Measurements from ENCODE around the gene ADPRM. TPM values are rescaled to one million over a fixed set of nuclear protein-coding genes. Genes with fewer than 3 reads are reported as not detected.
A peak's percentile ranks its signal among the peaks of the same experiment; 100 is the strongest.

The ADPRM gene
- total RNA-seq, 1 experiment from 2014 or later = 5.1 TPM

DNA sequence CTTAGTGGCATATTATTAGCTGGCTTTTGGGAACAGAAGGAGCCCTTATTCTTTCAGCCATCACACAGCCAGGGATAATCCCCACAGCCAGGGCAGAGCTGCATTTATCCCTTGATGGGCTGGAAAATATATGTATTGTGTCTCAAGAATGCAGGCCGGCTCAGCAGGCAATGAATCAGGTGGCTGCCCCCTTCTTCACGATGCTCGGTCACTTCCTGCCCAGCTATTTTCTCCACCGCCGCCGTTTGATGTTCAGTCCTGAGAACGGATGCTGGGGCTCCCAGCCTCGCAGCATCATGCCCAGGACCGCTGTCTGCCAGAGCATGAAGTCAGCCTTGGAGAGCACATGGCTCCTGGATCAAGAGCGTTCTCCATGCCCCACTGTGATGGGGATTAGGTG is 36.0 kb upstream of the ADPRM start:
- Mint-ChIP-seq H3K36me3 (ENCODE audit: insufficient read depth in 1 of 3, low read depth in 3 of 3) (peaks cover 0 to 1% (median 0%) of the 10 kb centered on the region in 3 experiments; a peak in 1 of 7 replicates), H3K9me3 (no peaks in the 10 kb centered on the region), H3K27ac (peak overlapping the region in 1 of 3 experiments; percentile 16; a peak in 1 of 7 replicates), H3K4me3 (no peak overlapping the region), H3K4me1 (peaks cover 7 to 11% of the 10 kb centered on the region in 2 experiments), H3K27me3 (ENCODE audit: low read depth) (no peaks in the 10 kb centered on the region)
- Histone ChIP-seq H3K9ac (ENCODE audit: extremely low read depth, insufficient read length, low read length) (no peak overlapping the region), H3K4ac (ENCODE audit: low read depth, low read length) (no peak overlapping the region), H3K9me3 (ENCODE audit: control insufficient read depth, low read depth, low read length) (no peaks in the 10 kb centered on the region), H3K27ac (ENCODE audit: insufficient read length, low read depth, low read length) (no peak overlapping the region), H3K18ac (ENCODE audit: insufficient read length, low read depth, low read length) (no peak overlapping the region), H4K5ac (ENCODE audit: insufficient read length, low read depth, low read length) (no peak overlapping the region), H3K14ac (ENCODE audit: insufficient read depth, low read length) (no peak overlapping the region), H2BK5ac (ENCODE audit: insufficient read length, low read length) (no peak overlapping the region), H2BK20ac (ENCODE audit: low read depth, low read length, poor library complexity, severe bottlenecking) (no peak overlapping the region), H3T11ph (ENCODE audit: low read length) (no peak overlapping the region), H4K8ac (replicated peaks; ENCODE audit: insufficient read length, low read depth, low read length) (no peak overlapping the region), H3K23ac (ENCODE audit: insufficient read length, low read depth, low read length) (no peak overlapping the region), H3K56ac (ENCODE audit: insufficient read length, low read depth, low read length) (no peak overlapping the region), H3K4me2 (ENCODE audit: insufficient read depth, insufficient read length, low read length) (no peak overlapping the region), H4K91ac (ENCODE audit: insufficient read length, low read depth, low read length) (no peak overlapping the region), H4K20me1 (ENCODE audit: control insufficient read depth, insufficient read depth, insufficient read length) (no peaks in the 10 kb centered on the region), H2AK5ac (ENCODE audit: insufficient read length, low read length) (no peak overlapping the region), H2AFZ (ENCODE audit: low read length) (no peak overlapping the region), H2BK15ac (ENCODE audit: low read depth, low read length) (no peak overlapping the region; the same call in 1 of the 2 replicates), H2BK120ac (ENCODE audit: low read depth, low read length, poor library complexity, severe bottlenecking) (no peak overlapping the region), H3K4me1 (ENCODE audit: insufficient read depth, low read length) (no peaks in the 10 kb centered on the region), H3K79me1 (ENCODE audit: insufficient read depth, low read depth, low read length, poor library complexity, severe bottlenecking) (no peaks in the 10 kb centered on the region), H2BK12ac (ENCODE audit: insufficient read length, low read depth, low read length) (no peak overlapping the region), H3K27me3 (ENCODE audit: insufficient read depth, low read length) (no peaks in the 10 kb centered on the region), H3K23me2 (ENCODE audit: insufficient read length, low read depth, low read length, poor library complexity, severe bottlenecking) (no peaks in the 10 kb centered on the region), H3K79me2 (ENCODE audit: insufficient read depth, low read length) (no peaks in the 10 kb centered on the region)
- WGBS (ENCODE audit: extremely low coverage, insufficient read length, low lambda C conversion rate) = no CpG with 5 or more reads among the region's 10 CpGs
- no peak for DNase-seq
- TF ChIP-seq, protein P1, sequence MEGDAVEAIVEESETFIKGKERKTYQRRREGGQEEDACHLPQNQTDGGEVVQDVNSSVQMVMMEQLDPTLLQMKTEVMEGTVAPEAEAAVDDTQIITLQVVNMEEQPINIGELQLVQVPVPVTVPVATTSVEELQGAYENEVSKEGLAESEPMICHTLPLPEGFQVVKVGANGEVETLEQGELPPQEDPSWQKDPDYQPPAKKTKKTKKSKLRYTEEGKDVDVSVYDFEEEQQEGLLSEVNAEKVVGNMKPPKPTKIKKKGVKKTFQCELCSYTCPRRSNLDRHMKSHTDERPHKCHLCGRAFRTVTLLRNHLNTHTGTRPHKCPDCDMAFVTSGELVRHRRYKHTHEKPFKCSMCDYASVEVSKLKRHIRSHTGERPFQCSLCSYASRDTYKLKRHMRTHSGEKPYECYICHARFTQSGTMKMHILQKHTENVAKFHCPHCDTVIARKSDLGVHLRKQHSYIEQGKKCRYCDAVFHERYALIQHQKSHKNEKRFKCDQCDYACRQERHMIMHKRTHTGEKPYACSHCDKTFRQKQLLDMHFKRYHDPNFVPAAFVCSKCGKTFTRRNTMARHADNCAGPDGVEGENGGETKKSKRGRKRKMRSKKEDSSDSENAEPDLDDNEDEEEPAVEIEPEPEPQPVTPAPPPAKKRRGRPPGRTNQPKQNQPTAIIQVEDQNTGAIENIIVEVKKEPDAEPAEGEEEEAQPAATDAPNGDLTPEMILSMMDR (conservative IDR thresholded peaks at IDR 0.05) = no peak
